A673 (cell line): ENCODE measurements around the gene COL5A1.

ENCODE experiments used
- CTCF ChIP-seq: fragments of 300-800, 200-600 bp; sonication (generic); conservative IDR thresholded peaks from 2 replicates; pipeline ENCODE4 v1.5.1; 2017; ENCODE audit warnings: low read depth, mild to moderate bottlenecking, antibody characterized with exemption, low read length, moderate library complexity, mixed read lengths
- EZH2 ChIP-seq: fragments of 200-600 bp; sonication (generic); IDR thresholded peaks from 2 replicates; pipeline ENCODE4 v1.6.1; 2017; ENCODE audit warnings: borderline replicate concordance, low read depth, mild to moderate bottlenecking, mixed read lengths, antibody characterized with exemption, low read length; ENCODE audit not compliant: poor library complexity, severe bottlenecking

- TF ChIP-seq CTCF = no peak
- no peak for TF ChIP-seq EZH2
Observed at GRCh38 chr9:134705786-134706185, 64.2 kb downstream of the COL5A1 start.
